SU-DHL-6 (cell line): Measurements from ENCODE around the gene SCRT2.

Experiments
- EZH2phosphoT487 ChIP-seq: fragments of 200-600 bp; sonication (generic), shearing (Covaris generic); conservative IDR thresholded peaks from 2 replicates; pipeline ENCODE4 v1.6.1; 2018; ENCODE audit warnings: mild to moderate bottlenecking, antibody characterized with exemption, low read length, moderate library complexity, mixed read lengths
- TF ChIP-seq, protein P1 (sequence below): fragments of 200-600 bp; sonication (generic); IDR thresholded peaks from one replicate; pipeline ENCODE4 v1.5.1; 2017; ENCODE audit warnings: antibody characterized with exemption, mild to moderate bottlenecking, low read length, moderate library complexity; ENCODE audit not compliant: insufficient read depth, poor library complexity, severe bottlenecking

DNA sequence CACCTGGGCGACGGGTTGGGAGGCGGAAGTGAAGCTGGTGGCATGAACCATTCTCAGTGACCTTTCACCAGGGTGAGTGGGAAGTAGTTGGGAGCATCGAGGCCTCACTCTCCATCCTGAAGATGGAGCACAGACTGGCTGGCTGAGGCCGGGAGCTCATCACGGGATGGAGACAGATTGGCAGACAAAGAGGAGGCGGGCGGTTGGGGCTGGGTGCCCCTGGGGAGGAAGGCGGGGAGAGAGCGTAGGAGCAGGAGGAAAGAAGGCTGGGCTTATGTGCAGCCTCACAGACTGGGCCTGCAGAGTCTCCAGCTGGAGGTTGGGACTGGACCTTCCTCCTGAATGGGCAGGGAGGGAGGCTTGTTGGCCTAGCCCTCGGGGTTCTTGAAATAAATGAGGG is 44.2 kb upstream of the SCRT2 start:
- TF ChIP-seq, protein P1, sequence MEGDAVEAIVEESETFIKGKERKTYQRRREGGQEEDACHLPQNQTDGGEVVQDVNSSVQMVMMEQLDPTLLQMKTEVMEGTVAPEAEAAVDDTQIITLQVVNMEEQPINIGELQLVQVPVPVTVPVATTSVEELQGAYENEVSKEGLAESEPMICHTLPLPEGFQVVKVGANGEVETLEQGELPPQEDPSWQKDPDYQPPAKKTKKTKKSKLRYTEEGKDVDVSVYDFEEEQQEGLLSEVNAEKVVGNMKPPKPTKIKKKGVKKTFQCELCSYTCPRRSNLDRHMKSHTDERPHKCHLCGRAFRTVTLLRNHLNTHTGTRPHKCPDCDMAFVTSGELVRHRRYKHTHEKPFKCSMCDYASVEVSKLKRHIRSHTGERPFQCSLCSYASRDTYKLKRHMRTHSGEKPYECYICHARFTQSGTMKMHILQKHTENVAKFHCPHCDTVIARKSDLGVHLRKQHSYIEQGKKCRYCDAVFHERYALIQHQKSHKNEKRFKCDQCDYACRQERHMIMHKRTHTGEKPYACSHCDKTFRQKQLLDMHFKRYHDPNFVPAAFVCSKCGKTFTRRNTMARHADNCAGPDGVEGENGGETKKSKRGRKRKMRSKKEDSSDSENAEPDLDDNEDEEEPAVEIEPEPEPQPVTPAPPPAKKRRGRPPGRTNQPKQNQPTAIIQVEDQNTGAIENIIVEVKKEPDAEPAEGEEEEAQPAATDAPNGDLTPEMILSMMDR = no peak
- no peak for TF ChIP-seq EZH2phosphoT487
